Mesothelial cell of epicardium (in vitro differentiated cells): ENCODE data around the gene STXBP5. TPM values are rescaled to one million over a fixed set of nuclear protein-coding genes. Genes with fewer than 3 reads are reported as not detected.
A peak's percentile ranks its signal among the peaks of the same experiment; 100 is the strongest.

Experiments used
- DNase-seq, 2 experiments: peaks; one replicate each; pipeline ENCODE4 v3.0.0; 2021; ENCODE audit warnings: low spot score in 2 of 2; ENCODE audit not compliant: unreplicated experiment in 2 of 2
- H3K27ac Mint-ChIP-seq: 2 replicates; pipeline ENCODE4 v1.8.0; 2021; ENCODE audit warnings: mixed read lengths
- H3K27me3 Mint-ChIP-seq: 2 replicates; pipeline ENCODE4 v1.8.0; 2021; ENCODE audit warnings: low read depth, mixed read lengths
- H3K36me3 Mint-ChIP-seq: 2 replicates; pipeline ENCODE4 v1.8.0; 2021; ENCODE audit warnings: mixed read lengths
- H3K4me1 Mint-ChIP-seq: 2 replicates; pipeline ENCODE4 v1.8.0; 2021; ENCODE audit warnings: mixed read lengths
- H3K4me3 Mint-ChIP-seq: 2 replicates; pipeline ENCODE4 v1.8.0; 2021; ENCODE audit warnings: mild to moderate bottlenecking, moderate library complexity, mixed read lengths
- H3K9me3 Mint-ChIP-seq: 2 replicates; pipeline ENCODE4 v1.8.0; 2021; ENCODE audit warnings: mixed read lengths
- total RNA-seq: library from RNA; stranded (reverse); gene quantifications from 3 replicates; pipeline ENCODE4 v1.2.1, GENCODE V29; 2021
- TF ChIP-seq, protein P1 (sequence below): fragments of 200-600 bp; sonication (generic); IDR thresholded peaks from one replicate; pipeline ENCODE4 v1.5.0; 2021; ENCODE audit warnings: antibody characterized with exemption; ENCODE audit not compliant: unreplicated experiment

STXBP5 gene
- total RNA-seq, 1 donor from 2014 or later, result 22.0 TPM

DNA sequence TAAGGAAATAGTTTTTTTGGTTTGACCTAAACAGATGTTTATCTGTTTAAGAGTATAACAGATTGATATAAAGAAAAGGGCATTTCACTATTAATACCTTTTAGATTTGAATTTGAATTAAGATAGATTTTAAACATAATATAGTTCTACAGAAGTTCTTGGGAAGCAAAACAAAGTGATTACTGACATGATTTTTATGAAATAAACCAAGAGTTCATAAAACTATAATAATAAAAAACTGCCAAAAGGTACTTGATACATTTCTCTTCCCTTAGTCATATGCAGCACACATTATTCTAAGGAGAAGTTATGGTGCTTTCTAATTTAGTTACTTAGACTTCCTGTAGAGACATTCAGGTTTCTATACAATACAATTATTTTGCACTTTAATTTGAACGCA, 9.6 kb downstream of the STXBP5 start:
- TF ChIP-seq, protein P1, sequence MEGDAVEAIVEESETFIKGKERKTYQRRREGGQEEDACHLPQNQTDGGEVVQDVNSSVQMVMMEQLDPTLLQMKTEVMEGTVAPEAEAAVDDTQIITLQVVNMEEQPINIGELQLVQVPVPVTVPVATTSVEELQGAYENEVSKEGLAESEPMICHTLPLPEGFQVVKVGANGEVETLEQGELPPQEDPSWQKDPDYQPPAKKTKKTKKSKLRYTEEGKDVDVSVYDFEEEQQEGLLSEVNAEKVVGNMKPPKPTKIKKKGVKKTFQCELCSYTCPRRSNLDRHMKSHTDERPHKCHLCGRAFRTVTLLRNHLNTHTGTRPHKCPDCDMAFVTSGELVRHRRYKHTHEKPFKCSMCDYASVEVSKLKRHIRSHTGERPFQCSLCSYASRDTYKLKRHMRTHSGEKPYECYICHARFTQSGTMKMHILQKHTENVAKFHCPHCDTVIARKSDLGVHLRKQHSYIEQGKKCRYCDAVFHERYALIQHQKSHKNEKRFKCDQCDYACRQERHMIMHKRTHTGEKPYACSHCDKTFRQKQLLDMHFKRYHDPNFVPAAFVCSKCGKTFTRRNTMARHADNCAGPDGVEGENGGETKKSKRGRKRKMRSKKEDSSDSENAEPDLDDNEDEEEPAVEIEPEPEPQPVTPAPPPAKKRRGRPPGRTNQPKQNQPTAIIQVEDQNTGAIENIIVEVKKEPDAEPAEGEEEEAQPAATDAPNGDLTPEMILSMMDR, result no peak
- H3K27me3 Mint-ChIP-seq, result no peaks in the 10 kb centered on the region
- H3K27ac Mint-ChIP-seq, result no peak overlapping the region
- peaks cover 2% of the 10 kb centered on the region for H3K36me3 Mint-ChIP-seq
- DNase-seq, result no peak
- no peak overlapping the region for H3K4me3 Mint-ChIP-seq
- peaks cover 7% of the 10 kb centered on the region for H3K4me1 Mint-ChIP-seq
- H3K9me3 Mint-ChIP-seq, result no peaks in the 10 kb centered on the region

DNA sequence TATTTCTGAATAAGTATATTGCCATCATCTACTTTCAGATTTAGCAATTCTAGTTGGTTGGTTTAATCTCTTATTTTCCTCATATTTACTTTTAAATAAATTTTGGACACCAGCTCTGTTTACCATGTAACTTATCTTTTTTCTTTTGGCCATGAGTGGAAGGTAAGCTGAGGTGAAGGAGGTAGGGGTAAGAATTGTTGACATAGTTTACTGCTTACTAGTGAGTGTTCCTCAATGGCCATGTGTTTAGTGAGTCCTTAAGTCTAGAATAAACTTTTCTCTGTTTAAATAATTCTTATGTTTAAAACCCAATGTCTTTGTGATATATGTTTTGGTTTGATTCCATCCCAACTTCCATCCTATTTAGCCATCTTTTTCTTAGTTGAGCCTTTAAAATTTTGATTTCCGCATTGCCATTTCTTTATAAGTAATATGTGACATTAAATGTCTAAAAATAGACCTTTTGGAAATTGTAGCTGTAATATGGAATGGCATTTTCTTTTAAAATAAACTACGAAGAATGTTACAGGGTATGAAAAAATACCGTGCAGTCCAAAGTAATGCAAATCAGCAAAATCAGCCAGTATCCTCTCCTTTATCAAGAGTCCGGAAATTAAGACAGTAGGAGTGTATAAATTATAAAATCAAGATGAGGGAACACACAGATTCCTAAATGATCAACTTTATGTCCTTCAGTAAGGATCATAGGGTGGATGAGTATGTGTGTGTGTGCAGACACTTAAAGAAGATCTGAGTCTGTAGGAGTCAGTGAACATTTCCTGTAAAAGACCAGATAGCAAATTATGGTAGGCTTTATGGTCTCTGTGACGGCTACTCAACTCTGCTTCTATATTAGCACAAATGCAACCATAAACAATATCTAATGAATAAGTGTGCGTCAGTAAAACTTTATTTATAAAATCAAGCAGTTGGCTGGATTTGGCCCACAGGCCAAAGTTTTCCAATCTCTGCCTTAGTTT, 10.3 kb downstream of the STXBP5 start:
- H3K36me3 Mint-ChIP-seq, result peaks cover 6% of the 10 kb centered on the region
- TF ChIP-seq, protein P1, result no peak
- H3K27me3 Mint-ChIP-seq, result no peaks in the 10 kb centered on the region
- no peaks in the 10 kb centered on the region for H3K9me3 Mint-ChIP-seq
- DNase-seq, result no peak
- H3K27ac Mint-ChIP-seq, result no peak overlapping the region
- H3K4me1 Mint-ChIP-seq, result peaks cover 6% of the 10 kb centered on the region
- H3K4me3 Mint-ChIP-seq, result no peak overlapping the region

DNA sequence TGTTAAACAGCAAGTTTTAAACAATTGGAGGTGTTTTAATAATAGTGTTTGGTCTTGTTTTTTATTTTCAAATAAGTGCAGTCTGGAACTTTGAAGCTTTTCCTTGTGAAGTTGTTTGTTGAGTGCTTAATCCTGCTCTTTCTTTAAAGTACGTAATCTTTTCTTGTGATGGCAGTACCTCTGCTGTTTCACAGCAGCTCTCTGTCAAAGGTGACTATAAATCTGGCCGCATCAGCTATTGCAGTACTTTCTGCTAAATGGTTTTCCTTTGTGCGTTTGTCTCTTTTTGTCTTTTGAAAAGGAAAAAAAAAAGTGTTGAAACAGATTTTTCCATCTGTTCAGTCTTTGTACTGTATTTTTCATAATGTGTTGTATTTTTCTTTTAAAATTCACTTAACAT, 12.7 kb downstream of the STXBP5 start:
- H3K36me3 Mint-ChIP-seq, result peaks cover 14% of the 10 kb centered on the region

DNA sequence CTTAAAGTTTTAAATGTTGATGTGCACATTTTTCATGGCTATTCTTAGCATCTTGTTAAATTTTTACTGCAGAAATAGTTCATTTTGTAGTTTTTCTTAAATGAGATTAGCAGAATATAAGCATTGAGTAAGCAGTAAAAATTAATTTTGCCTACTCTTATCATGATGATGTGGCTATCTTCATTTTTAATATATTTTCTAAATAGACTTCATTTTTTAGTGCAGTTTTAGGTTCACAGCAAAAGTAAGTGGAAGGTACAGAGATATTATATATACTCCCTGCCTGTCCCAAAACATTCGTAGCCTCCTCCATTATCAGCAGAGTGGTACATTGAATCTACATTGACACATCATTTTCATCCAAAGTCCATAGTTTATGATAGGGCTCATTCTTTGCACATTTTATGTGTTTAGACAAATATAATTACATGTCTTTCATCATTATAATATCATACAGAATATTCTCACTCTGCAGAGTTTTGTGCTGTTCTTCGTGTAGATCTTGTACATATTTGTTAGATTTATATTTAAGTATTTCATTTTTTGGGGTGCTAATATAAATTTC, 13.7 kb downstream of the STXBP5 start:
- no peak for DNase-seq
- TF ChIP-seq, protein P1, result no peak
- Mint-ChIP-seq H3K36me3 (peaks cover 17% of the 10 kb centered on the region), H3K4me3 (no peak overlapping the region), H3K4me1 (peaks cover 10% of the 10 kb centered on the region), H3K27ac (no peak overlapping the region), H3K9me3 (no peaks in the 10 kb centered on the region), H3K27me3 (no peaks in the 10 kb centered on the region)

More for the DNA sequence above, 12.7 kb downstream of the STXBP5 start:
- peaks cover 7% of the 10 kb centered on the region for H3K4me1 Mint-ChIP-seq
- TF ChIP-seq, protein P1, result no peak
- H3K9me3 Mint-ChIP-seq, result no peaks in the 10 kb centered on the region
- H3K27ac Mint-ChIP-seq, result peak overlapping the region; percentile 53
- no peak for DNase-seq
- H3K27me3 Mint-ChIP-seq, result no peaks in the 10 kb centered on the region
- H3K4me3 Mint-ChIP-seq, result no peak overlapping the region

DNA sequence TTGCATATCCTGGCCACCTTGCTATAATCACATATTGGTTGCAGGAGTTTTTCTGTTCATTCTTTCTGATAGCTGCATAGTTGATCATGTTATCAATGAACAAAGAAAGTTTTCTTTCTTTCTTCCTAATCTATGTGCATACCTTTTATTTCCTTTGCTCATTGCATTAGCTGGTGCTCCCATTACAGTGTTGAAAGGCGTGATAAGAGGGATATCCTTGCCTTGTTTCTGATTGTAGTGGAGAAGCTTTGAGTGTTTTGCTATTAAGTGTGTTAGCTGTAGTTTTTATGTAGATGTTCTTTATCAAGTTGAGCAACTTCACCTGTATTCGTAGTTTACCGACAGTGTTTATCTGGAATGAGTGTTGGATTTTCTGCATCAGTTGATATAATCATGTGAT, 14.6 kb downstream of the STXBP5 start:
- H3K4me1 Mint-ChIP-seq, result peaks cover 10% of the 10 kb centered on the region
- no peak overlapping the region for H3K27ac Mint-ChIP-seq
- H3K36me3 Mint-ChIP-seq, result peaks cover 19% of the 10 kb centered on the region
- no peaks in the 10 kb centered on the region for H3K9me3 Mint-ChIP-seq
- TF ChIP-seq, protein P1, result no peak
- no peaks in the 10 kb centered on the region for H3K27me3 Mint-ChIP-seq
- no peak overlapping the region for H3K4me3 Mint-ChIP-seq
- DNase-seq, result no peak
